Psoas muscle (tissue), 8 donors: ENCODE measurements around the gene NCAM1. TPM values are rescaled to one million over a fixed set of nuclear protein-coding genes. Genes with fewer than 3 reads are reported as not detected.

Source experiments
- ATAC-seq, 4 donors: fragments of 200-7000 bp; cut with Tn5 transposase; one replicate each; pipeline ENCODE4 v1.9.1; 2020; ENCODE audit warnings: moderate library complexity in 3 of 4, mild to moderate bottlenecking in 2 of 4
- DNase-seq, 2 donors: peaks; one replicate each; pipeline ENCODE4 v3.0.0-alpha.2; 2020
- H3K27ac ChIP-seq: fragments of 200-600 bp; one replicate; pipeline ENCODE4 v1.8.0; 2022
- H3K27me3 ChIP-seq, 3 donors: fragments of 200-600 bp in 1 of 3; one replicate each; pipeline versions ENCODE4 v1.6.1 to v1.8.0; 2013 to 2022; ENCODE audit warnings: low read length in 2 of 3, mild to moderate bottlenecking in 2 of 3, moderate library complexity in 1 of 3; ENCODE audit not compliant: insufficient read depth in 3 of 3
- H3K36me3 ChIP-seq, 2 donors: fragments of 200-600 bp in 1 of 2; one replicate each; pipeline versions ENCODE4 v1.6.1 to v1.8.0; 2013 to 2022; ENCODE audit warnings: low read depth in 1 of 2, mild to moderate bottlenecking in 1 of 2, moderate library complexity in 1 of 2; ENCODE audit not compliant: insufficient read depth in 1 of 2
- H3K4me1 ChIP-seq: fragments of 200-600 bp; one replicate; pipeline ENCODE4 v1.8.0; 2022
- H3K4me3 ChIP-seq: fragments of 200-600 bp; one replicate; pipeline ENCODE4 v1.8.0; 2022; ENCODE audit warnings: mild to moderate bottlenecking
- H3K9me3 ChIP-seq: fragments of 200-600 bp; one replicate; pipeline ENCODE4 v1.8.0; 2022
- CTCF ChIP-seq: fragments of 200-600 bp; IDR thresholded peaks from one replicate; pipeline ENCODE4 v1.8.0; 2022; ENCODE audit warnings: antibody characterized with exemption
- WGBS, 3 donors: extraction: QIAGEN DNeasy Blood & Tissue Kit; methylation state at CpG; one replicate each; pipeline versions ENCODE4 v1.1.6 to v1.1.7; 2013; 5-methylcytosine and 5-hydroxymethylcytosine counted together
- intact Hi-C, 2 donors: fragments of 100-400 bp; cut with DNase I; formaldehyde crosslinking; loops; one replicate each; pipeline versions ENCODE4 v1.11.0 to v1.14.2; 2022
- polyA plus RNA-seq, 3 donors: library from polyadenylated mRNA; stranded (reverse); fragments of 200-250 nt; gene quantifications; one replicate each; pipeline ENCODE4 v1.2.3, GENCODE V29; 2013
- total RNA-seq, 4 donors: library from RNA; stranded (reverse); fragmentation: NEBNext Ultra II Directional in 2 of 4; extraction: Animal tissue kit (Norgen Biotek cat#: 25700) in 2 of 4; gene quantifications; one replicate each; pipeline versions ENCODE4 v1.2.1 to v1.2.4, GENCODE V29; 2021 to 2023
- donor health status: healthy with polysubstance abuse.
- donor health status: DM: no; HTN: no; CAD: no; lungs with moderate emphysema.
- donor health status: Bipolar disorder and iron deficiency.
- donor health status: healthy.
- donor health status: DM: yes; HTN: yes; CAD: no.
- donor health status: DM: no; HTN: no; CAD: no.
- donor health status: DM: no; HTN: no; CAD: no.
- donor health status: DM: yes; HTN: yes; CAD: no.

Gene NCAM1
- total and polyA plus RNA-seq, 7 donors: 1.3 to 50.3 (median 3.0) TPM

GRCh38 chr11:113278481-113278880 lies 317.3 kb downstream of the NCAM1 start:
- Histone ChIP-seq H3K27ac (no peak overlapping the region), H3K9me3 (no peaks in the 10 kb centered on the region), H3K36me3 (no peaks in the 10 kb centered on the region), H3K4me3 (no peak overlapping the region), H3K27me3 (peaks cover 0 to under 1% (median 0%) of the 10 kb centered on the region in 3 donors), H3K4me1 (no peaks in the 10 kb centered on the region)
- no peak for DNase-seq
- WGBS, 3 donors: 87 to 91% (median 88%) methylated on average over 9 of the region's 9 CpGs
- no peak for TF ChIP-seq CTCF
- intact Hi-C loops: no loop called here
- ATAC-seq: no peak

- no peaks in the 10 kb centered on the region for H3K9me3 ChIP-seq
- H3K27ac ChIP-seq: no peak overlapping the region
- intact Hi-C loops: no loop called here
- no peaks in the 10 kb centered on the region for H3K36me3 ChIP-seq
- no peak for TF ChIP-seq CTCF
- 60 to 86% (median 73%) methylated on average over 4 of the region's 4 CpGs for WGBS, 3 donors
- H3K4me1 ChIP-seq: no peaks in the 10 kb centered on the region
- H3K4me3 ChIP-seq: no peak overlapping the region
- peaks cover 0 to 5% (median 0%) of the 10 kb centered on the region in 3 donors for H3K27me3 ChIP-seq
- DNase-seq (no peak), ATAC-seq (no peak)
These were observed 317.7 kb downstream of the NCAM1 start for GRCh38 chr11:113278925-113279324.

DNA sequence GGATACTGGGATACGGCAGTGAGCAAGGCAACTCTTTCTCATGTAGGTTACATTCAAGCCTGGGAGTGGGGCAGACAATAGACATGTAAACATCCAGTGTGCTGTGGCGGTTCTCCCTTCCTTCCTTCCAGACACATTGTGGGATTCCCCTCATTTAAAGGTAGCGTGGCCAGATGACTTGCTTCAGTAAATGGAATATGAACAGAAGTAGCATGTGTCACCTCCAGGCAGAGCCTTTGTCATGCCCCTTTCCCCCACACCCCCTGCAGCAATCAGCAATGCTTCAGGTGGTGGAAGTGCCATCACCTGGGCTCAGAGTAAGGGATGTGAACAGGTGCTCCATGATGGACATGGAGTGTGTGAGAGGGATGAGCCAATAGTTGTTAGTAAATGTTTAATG lies 318.4 kb downstream of the NCAM1 start:
- H3K27ac ChIP-seq: no peak overlapping the region
- ATAC-seq (no peak), DNase-seq (no peak)
- peaks cover 0 to 8% (median 0%) of the 10 kb centered on the region in 3 donors for H3K27me3 ChIP-seq
- H3K9me3 ChIP-seq: no peaks in the 10 kb centered on the region
- 76 to 82% (median 80%) methylated on average over 3 of the region's 3 CpGs for WGBS, 3 donors
- H3K36me3 ChIP-seq: no peaks in the 10 kb centered on the region
- no peaks in the 10 kb centered on the region for H3K4me1 ChIP-seq
- intact Hi-C loops: no loop called here
- H3K4me3 ChIP-seq: no peak overlapping the region
- no peak for TF ChIP-seq CTCF

DNA sequence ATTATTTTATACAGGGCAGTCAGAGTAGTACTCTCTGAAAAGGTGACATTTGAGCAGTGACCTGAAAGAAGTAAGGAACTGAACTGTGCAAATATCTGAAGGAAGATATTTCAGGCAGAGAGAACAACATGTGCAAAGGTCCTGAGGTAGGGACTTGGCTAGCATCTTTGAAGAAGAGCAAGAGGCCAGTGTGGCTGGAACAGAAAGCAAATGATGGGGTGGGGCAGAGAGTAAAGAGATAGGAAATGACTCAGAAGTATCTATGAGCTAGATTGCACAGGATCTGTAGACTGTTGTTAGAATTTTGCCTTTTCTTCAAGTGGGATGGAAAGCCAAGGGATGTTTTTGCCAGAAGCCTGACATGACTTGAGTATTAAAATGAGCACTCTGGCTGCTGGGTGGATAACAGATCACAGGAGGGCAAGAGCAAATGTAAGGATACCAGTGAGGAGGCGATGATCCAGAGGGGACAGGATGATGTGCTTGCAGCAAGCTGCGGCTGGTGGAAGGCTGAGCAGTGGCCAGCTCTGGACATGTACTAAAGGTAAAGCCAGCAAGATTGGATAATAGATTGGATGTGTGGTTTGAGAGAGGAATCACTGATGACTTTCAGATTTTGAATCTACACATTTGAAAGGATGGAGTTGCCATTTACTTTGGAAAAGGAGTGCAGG lies 320.0 kb downstream of the NCAM1 start:
- peaks cover 0 to 8% (median 0%) of the 10 kb centered on the region in 3 donors for H3K27me3 ChIP-seq
- no peaks in the 10 kb centered on the region for H3K4me1 ChIP-seq
- WGBS, 3 donors: 92 to 97% (median 95%) methylated on average over 2 of the region's 2 CpGs
- no peak for TF ChIP-seq CTCF
- no peak overlapping the region for H3K4me3 ChIP-seq
- ATAC-seq (no peak), DNase-seq (no peak)
- no peak overlapping the region for H3K27ac ChIP-seq
- intact Hi-C loops: loop anchor here in 1 of 2 donors (10.0 kb wide), 1 partner anchor 316 kb away; the partner anchor contains the start of gene NCAM1
- no peaks in the 10 kb centered on the region for H3K36me3 ChIP-seq
- H3K9me3 ChIP-seq: no peaks in the 10 kb centered on the region
